Nephron progenitor cell (in vitro differentiated cells): ENCODE results near the gene CLCN5.

Experiments used
- DNase-seq: peaks from one replicate; pipeline ENCODE4 v3.0.0; 2021
- H3K27ac Mint-ChIP-seq: 2 replicates; pipeline ENCODE4 v1.8.0; 2021; ENCODE audit warnings: mild to moderate bottlenecking, moderate library complexity, mixed read lengths
- H3K27me3 Mint-ChIP-seq: 2 replicates; pipeline ENCODE4 v1.8.0; 2021; ENCODE audit warnings: mild to moderate bottlenecking, low read depth, mixed read lengths; ENCODE audit not compliant: poor library complexity
- H3K36me3 Mint-ChIP-seq: 2 replicates; pipeline ENCODE4 v1.8.0; 2021; ENCODE audit warnings: low read depth, mixed read lengths
- H3K4me1 Mint-ChIP-seq: 2 replicates; pipeline ENCODE4 v1.8.0; 2021; ENCODE audit warnings: mixed read lengths
- H3K4me3 Mint-ChIP-seq: 2 replicates; pipeline ENCODE4 v1.8.0; 2021; ENCODE audit warnings: mild to moderate bottlenecking, moderate library complexity, mixed read lengths
- H3K9me3 Mint-ChIP-seq: 2 replicates; pipeline ENCODE4 v1.8.0; 2021; ENCODE audit warnings: mild to moderate bottlenecking, moderate library complexity, mixed read lengths
- CTCF ChIP-seq: fragments of 200-600 bp; sonication (generic); IDR thresholded peaks from 2 replicates; pipeline ENCODE4 v1.5.0; 2021; ENCODE audit warnings: antibody characterized with exemption

CLCN5 gene

GRCh38 chrX:50106051-50106675 lies 183.8 kb downstream of the CLCN5 start:
- no peak for DNase-seq
- no peak for TF ChIP-seq CTCF
- Mint-ChIP-seq H3K27ac (no peak overlapping the region), H3K36me3 (no peaks in the 10 kb centered on the region), H3K4me1 (no peaks in the 10 kb centered on the region), H3K4me3 (no peak overlapping the region), H3K9me3 (peaks cover 29% of the 10 kb centered on the region), H3K27me3 (peaks cover 2% of the 10 kb centered on the region)

GRCh38 chrX:50107470-50107869 lies 185.1 kb downstream of the CLCN5 start:
- DNase-seq: no peak
- peaks cover 2% of the 10 kb centered on the region for H3K27me3 Mint-ChIP-seq
- H3K36me3 Mint-ChIP-seq: no peaks in the 10 kb centered on the region
- H3K4me1 Mint-ChIP-seq: no peaks in the 10 kb centered on the region
- no peak for TF ChIP-seq CTCF
- peaks cover 35% of the 10 kb centered on the region for H3K9me3 Mint-ChIP-seq
- H3K4me3 Mint-ChIP-seq: no peak overlapping the region
- no peak overlapping the region for H3K27ac Mint-ChIP-seq

- no peak for TF ChIP-seq CTCF
- no peak for DNase-seq
- Mint-ChIP-seq H3K36me3 (no peaks in the 10 kb centered on the region), H3K9me3 (peaks cover 31% of the 10 kb centered on the region), H3K4me3 (no peak overlapping the region), H3K27me3 (peaks cover 2% of the 10 kb centered on the region), H3K27ac (no peak overlapping the region), H3K4me1 (no peaks in the 10 kb centered on the region)
These were observed 185.9 kb downstream of the CLCN5 start for GRCh38 chrX:50108264-50108663.

- Mint-ChIP-seq H3K27ac (no peak overlapping the region), H3K36me3 (no peaks in the 10 kb centered on the region), H3K4me1 (peaks cover 6% of the 10 kb centered on the region), H3K27me3 (peaks cover 2% of the 10 kb centered on the region), H3K9me3 (peaks cover 42% of the 10 kb centered on the region), H3K4me3 (no peak overlapping the region)
- DNase-seq: no peak
- no peak for TF ChIP-seq CTCF
These were observed 189.3 kb downstream of the CLCN5 start for GRCh38 chrX:50111742-50112141.

- H3K27ac Mint-ChIP-seq: no peak overlapping the region
- no peak for DNase-seq
- H3K27me3 Mint-ChIP-seq: peaks cover 2% of the 10 kb centered on the region
- no peak for TF ChIP-seq CTCF
- peaks cover 6% of the 10 kb centered on the region for H3K4me1 Mint-ChIP-seq
- peaks cover 37% of the 10 kb centered on the region for H3K9me3 Mint-ChIP-seq
- H3K4me3 Mint-ChIP-seq: no peak overlapping the region
- no peaks in the 10 kb centered on the region for H3K36me3 Mint-ChIP-seq
These were observed 191.7 kb downstream of the CLCN5 start for GRCh38 chrX:50114113-50114512.

- DNase-seq: no peak
- no peaks in the 10 kb centered on the region for H3K36me3 Mint-ChIP-seq
- H3K4me3 Mint-ChIP-seq: no peak overlapping the region
- no peaks in the 10 kb centered on the region for H3K27me3 Mint-ChIP-seq
- no peak for TF ChIP-seq CTCF
- peaks cover 6% of the 10 kb centered on the region for H3K4me1 Mint-ChIP-seq
- H3K27ac Mint-ChIP-seq: no peak overlapping the region
- H3K9me3 Mint-ChIP-seq: peaks cover 42% of the 10 kb centered on the region
These were observed 193.6 kb downstream of the CLCN5 start for GRCh38 chrX:50115973-50116372.
